Liver (tissue), 9 donors: Measurements from ENCODE around the gene ITGAE. TPM values are rescaled to one million over a fixed set of nuclear protein-coding genes. Genes with fewer than 3 reads are reported as not detected.

Experiments
- DNase-seq: peaks from one replicate; pipeline ENCODE4 v3.0.0-alpha.2; 2017; ENCODE audit warnings: low spot score
- H3K27ac ChIP-seq, 2 donors: one replicate each; pipeline ENCODE4 v1.7.0; 2013; ENCODE audit warnings: inconsistent platforms in 2 of 2, low read length in 2 of 2, control low read depth in 1 of 2, low read depth in 1 of 2, mild to moderate bottlenecking in 1 of 2
- H3K27me3 ChIP-seq, 4 donors: one replicate each; pipeline versions ENCODE4 v1.6.1 to v1.7.0; 2013; ENCODE audit warnings: low read length in 3 of 4, inconsistent platforms in 1 of 4, mild to moderate bottlenecking in 1 of 4, moderate library complexity in 1 of 4; ENCODE audit not compliant: control insufficient read depth in 4 of 4, insufficient read depth in 4 of 4
- H3K36me3 ChIP-seq, 4 donors: one replicate each; pipeline versions ENCODE4 v1.6.1 to v1.7.0; 2013; ENCODE audit warnings: low read length in 3 of 4, mild to moderate bottlenecking in 3 of 4, low read depth in 1 of 4, moderate library complexity in 1 of 4; ENCODE audit not compliant: control insufficient read depth in 4 of 4, insufficient read depth in 3 of 4
- H3K4me1 ChIP-seq, 4 donors: one replicate each; pipeline versions ENCODE4 v1.6.1 to v1.7.0; 2013; ENCODE audit warnings: low read length in 3 of 4, mild to moderate bottlenecking in 3 of 4, moderate library complexity in 1 of 4; ENCODE audit not compliant: control insufficient read depth in 4 of 4, insufficient read depth in 4 of 4
- H3K4me3 ChIP-seq, 3 donors: one replicate each; pipeline versions ENCODE4 v1.6.1 to v1.7.0; 2013; ENCODE audit warnings: low read length in 3 of 3, control low read depth in 1 of 3, low read depth in 1 of 3, mild to moderate bottlenecking in 1 of 3
- H3K9ac ChIP-seq, 2 donors: one replicate each; pipeline ENCODE4 v1.7.0; 2013; ENCODE audit warnings: low read length in 2 of 2, mild to moderate bottlenecking in 2 of 2, moderate library complexity in 2 of 2, control low read depth in 1 of 2, low read depth in 1 of 2
- H3K9me3 ChIP-seq, 4 donors: one replicate each; pipeline versions ENCODE4 v1.6.1 to v1.7.0; 2013; ENCODE audit warnings: low read length in 3 of 4; ENCODE audit not compliant: control insufficient read depth in 4 of 4
- EGR1 ChIP-seq, 2 donors: IDR thresholded peaks; 2 replicates each; pipeline ENCODE4 v1.6.1; 2016 to 2018; ENCODE audit warnings: antibody characterized with exemption in 2 of 2, low read depth in 2 of 2
- FOXA1 ChIP-seq: IDR thresholded peaks from 2 replicates; pipeline ENCODE4 v1.6.1; 2016; ENCODE audit warnings: antibody characterized with exemption
- FOXA2 ChIP-seq: IDR thresholded peaks from 2 replicates; pipeline ENCODE4 v1.6.1; 2016; ENCODE audit warnings: antibody characterized with exemption
- GABPA ChIP-seq, 2 donors: IDR thresholded peaks in 1 of 2; conservative IDR thresholded peaks in 1 of 2; 2 replicates each; pipeline ENCODE4 v1.6.1; 2016; ENCODE audit warnings: antibody characterized with exemption in 2 of 2, mild to moderate bottlenecking in 1 of 2, moderate library complexity in 1 of 2
- HNF4A ChIP-seq, 2 donors: conservative IDR thresholded peaks; 2 replicates each; pipeline ENCODE4 v1.6.1; 2016; ENCODE audit warnings: antibody characterized with exemption in 2 of 2, mild to moderate bottlenecking in 2 of 2
- HNF4G ChIP-seq: IDR thresholded peaks from 2 replicates; pipeline ENCODE4 v1.6.1; 2016; ENCODE audit warnings: antibody characterized with exemption
- JUND ChIP-seq, 2 donors: IDR thresholded peaks; 2 replicates each; pipeline ENCODE4 v1.6.1; 2016; ENCODE audit warnings: antibody characterized with exemption in 2 of 2
- NR2F2 ChIP-seq: IDR thresholded peaks from 2 replicates; pipeline ENCODE4 v1.6.1; 2016; ENCODE audit warnings: antibody characterized with exemption
- RAD21 ChIP-seq, 2 donors: IDR thresholded peaks; 2 replicates each; pipeline ENCODE4 v1.6.1; 2016; ENCODE audit warnings: antibody characterized with exemption in 2 of 2, mild to moderate bottlenecking in 2 of 2
- RXRA ChIP-seq, 2 donors: IDR thresholded peaks; 2 replicates each; pipeline ENCODE4 v1.6.1; 2017 to 2018; ENCODE audit warnings: antibody characterized with exemption in 2 of 2, mild to moderate bottlenecking in 1 of 2
- SP1 ChIP-seq: IDR thresholded peaks from 2 replicates; pipeline ENCODE4 v1.6.1; 2018; ENCODE audit warnings: antibody characterized with exemption, mild to moderate bottlenecking
- TAF1 ChIP-seq: conservative IDR thresholded peaks from 2 replicates; pipeline ENCODE4 v1.6.1; 2016; ENCODE audit warnings: antibody characterized with exemption, mild to moderate bottlenecking
- YY1 ChIP-seq: IDR thresholded peaks from 2 replicates; pipeline ENCODE4 v1.6.1; 2016; ENCODE audit warnings: antibody characterized with exemption, mild to moderate bottlenecking
- WGBS: extraction: QIAGEN DNeasy Blood & Tissue Kit; methylation state at CpG from one replicate; pipeline ENCODE4 v1.1.7; 2013; 5-methylcytosine and 5-hydroxymethylcytosine counted together
- polyA plus RNA-seq, 2 donors: library from polyadenylated mRNA; stranded (reverse) in 1 of 2; unstranded in 1 of 2; fragments of 200-250 nt in 1 of 2; fragments of >200 nt in 1 of 2; fragmentation: Nextera tagmentation in 1 of 2; extraction: Ambion mirVana in 1 of 2; gene quantifications; one replicate each; pipeline versions ENCODE4 v1.2.1 to v1.2.3, GENCODE V29; 2013 to 2015
- total RNA-seq, 2 donors: library from RNA; depleted of rRNA; stranded (reverse); fragments of >200 nt; gene quantifications; one replicate each; pipeline ENCODE4 v1.2.3, GENCODE V29; 2014
- TF ChIP-seq, protein P1 (sequence below): IDR thresholded peaks from 2 replicates; pipeline ENCODE4 v1.6.1; 2016; ENCODE audit warnings: antibody characterized with exemption
- TF ChIP-seq, protein P2 (sequence below): IDR thresholded peaks from 2 replicates; pipeline ENCODE4 v1.6.1; 2016; ENCODE audit warnings: antibody characterized with exemption, mild to moderate bottlenecking
- TF ChIP-seq, protein P3 (sequence below): IDR thresholded peaks from 2 replicates; pipeline ENCODE4 v1.6.1; 2016; ENCODE audit warnings: antibody characterized with exemption
- TF ChIP-seq, protein P4 (sequence below): fragments of 150-350 bp; IDR thresholded peaks from 2 replicates; pipeline ENCODE4 v1.5.1; 2017; ENCODE audit warnings: improper control_type of control experiment, low read depth, low read length; ENCODE audit not compliant: missing input control
- TF ChIP-seq, protein P5 (sequence below): IDR thresholded peaks from 2 replicates; pipeline ENCODE4 v1.6.1; 2016; ENCODE audit warnings: antibody characterized with exemption
- donor health status: healthy.
- donor health status: healthy.
- donor health status: healthy.
- donor health status: healthy.
- donor health status: healthy.

The ITGAE gene
- total and polyA plus RNA-seq, 4 donors, result 6.5 to 17.7 (median 12.1) TPM

DNA sequence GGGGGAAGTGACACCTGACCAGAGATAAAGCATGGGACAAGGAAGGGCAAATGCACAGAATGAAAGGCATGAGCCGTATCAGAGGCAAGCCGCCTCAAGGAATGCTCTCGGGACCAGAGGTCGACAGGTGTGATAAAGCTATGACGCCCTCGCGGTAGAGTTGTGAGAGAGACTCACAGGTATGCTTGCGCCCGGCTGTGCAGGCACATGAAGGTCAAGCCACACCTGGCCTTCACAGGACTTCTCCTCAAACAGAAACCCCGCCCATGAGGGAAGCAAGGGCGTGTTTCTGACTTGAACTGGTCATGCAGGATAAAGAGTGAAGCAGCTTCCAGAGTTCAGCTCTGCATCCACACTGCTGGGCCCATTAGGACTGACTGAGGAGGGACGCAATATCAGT lies 37.2 kb upstream of the ITGAE start:
- H3K9ac ChIP-seq, result no peak overlapping the region
- no peak overlapping the region for H3K27ac ChIP-seq
- no peaks in the 10 kb centered on the region for H3K27me3 ChIP-seq
- TF ChIP-seq TAF1, result no peak
- TF ChIP-seq HNF4G, result no peak
- no peak for TF ChIP-seq FOXA1
- TF ChIP-seq, protein P1, sequence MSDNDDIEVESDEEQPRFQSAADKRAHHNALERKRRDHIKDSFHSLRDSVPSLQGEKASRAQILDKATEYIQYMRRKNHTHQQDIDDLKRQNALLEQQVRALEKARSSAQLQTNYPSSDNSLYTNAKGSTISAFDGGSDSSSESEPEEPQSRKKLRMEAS, result no peak
- peaks cover 0 to 5% (median 0%) of the 10 kb centered on the region in 4 donors for H3K4me1 ChIP-seq
- no peak for DNase-seq
- no peak overlapping the region for H3K4me3 ChIP-seq
- WGBS, result 85% methylated on average over 12 of the region's 12 CpGs
- H3K36me3 ChIP-seq, result peaks cover 2 to 54% (median 25%) of the 10 kb centered on the region in 4 donors
- no peaks in the 10 kb centered on the region for H3K9me3 ChIP-seq

DNA sequence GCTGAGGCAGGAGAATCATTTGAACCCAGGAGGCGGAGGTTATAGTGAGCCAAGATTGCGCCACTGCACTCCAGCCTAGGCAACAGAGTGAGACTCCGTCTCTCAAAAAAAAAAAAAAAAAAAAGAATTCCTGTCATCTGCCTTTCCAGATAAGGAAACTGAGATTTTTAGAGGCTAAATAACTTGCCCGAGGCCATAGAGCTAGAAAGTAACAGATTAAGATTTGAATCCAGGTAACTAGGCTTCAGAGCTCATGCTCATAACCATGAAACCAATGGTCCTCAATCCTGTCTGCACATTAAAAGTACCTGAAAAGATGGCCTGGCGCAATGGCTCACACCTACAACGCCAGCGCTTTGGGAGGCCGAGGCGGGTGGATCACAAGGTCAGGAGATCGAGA lies 35.6 kb upstream of the ITGAE start:
- H3K27ac ChIP-seq, result no peak overlapping the region
- H3K4me1 ChIP-seq, result peaks cover 0 to 5% (median 0%) of the 10 kb centered on the region in 4 donors
- H3K9ac ChIP-seq, result no peak overlapping the region
- no peaks in the 10 kb centered on the region for H3K27me3 ChIP-seq
- TF ChIP-seq RAD21 (IDR thresholded peaks at IDR 0.05) (no peak), EGR1 (IDR thresholded peaks at IDR 0.05; ENCODE audit: low read depth in 2 of 2) (no peak), TAF1 (no peak), FOXA1 (no peak), NR2F2 (no peak), SP1 (no peak), FOXA2 (no peak), HNF4A (conservative IDR thresholded peaks at IDR 0.05) (no peak), HNF4G (no peak), JUND (IDR thresholded peaks at IDR 0.05) (no peak), GABPA (IDR thresholded peaks at IDR 0.05 in 1 of 2, conservative IDR thresholded peaks at IDR 0.05 in 1 of 2) (no peak), YY1 (no peak), RXRA (IDR thresholded peaks at IDR 0.05) (no peak)
- TF ChIP-seq, protein P2, sequence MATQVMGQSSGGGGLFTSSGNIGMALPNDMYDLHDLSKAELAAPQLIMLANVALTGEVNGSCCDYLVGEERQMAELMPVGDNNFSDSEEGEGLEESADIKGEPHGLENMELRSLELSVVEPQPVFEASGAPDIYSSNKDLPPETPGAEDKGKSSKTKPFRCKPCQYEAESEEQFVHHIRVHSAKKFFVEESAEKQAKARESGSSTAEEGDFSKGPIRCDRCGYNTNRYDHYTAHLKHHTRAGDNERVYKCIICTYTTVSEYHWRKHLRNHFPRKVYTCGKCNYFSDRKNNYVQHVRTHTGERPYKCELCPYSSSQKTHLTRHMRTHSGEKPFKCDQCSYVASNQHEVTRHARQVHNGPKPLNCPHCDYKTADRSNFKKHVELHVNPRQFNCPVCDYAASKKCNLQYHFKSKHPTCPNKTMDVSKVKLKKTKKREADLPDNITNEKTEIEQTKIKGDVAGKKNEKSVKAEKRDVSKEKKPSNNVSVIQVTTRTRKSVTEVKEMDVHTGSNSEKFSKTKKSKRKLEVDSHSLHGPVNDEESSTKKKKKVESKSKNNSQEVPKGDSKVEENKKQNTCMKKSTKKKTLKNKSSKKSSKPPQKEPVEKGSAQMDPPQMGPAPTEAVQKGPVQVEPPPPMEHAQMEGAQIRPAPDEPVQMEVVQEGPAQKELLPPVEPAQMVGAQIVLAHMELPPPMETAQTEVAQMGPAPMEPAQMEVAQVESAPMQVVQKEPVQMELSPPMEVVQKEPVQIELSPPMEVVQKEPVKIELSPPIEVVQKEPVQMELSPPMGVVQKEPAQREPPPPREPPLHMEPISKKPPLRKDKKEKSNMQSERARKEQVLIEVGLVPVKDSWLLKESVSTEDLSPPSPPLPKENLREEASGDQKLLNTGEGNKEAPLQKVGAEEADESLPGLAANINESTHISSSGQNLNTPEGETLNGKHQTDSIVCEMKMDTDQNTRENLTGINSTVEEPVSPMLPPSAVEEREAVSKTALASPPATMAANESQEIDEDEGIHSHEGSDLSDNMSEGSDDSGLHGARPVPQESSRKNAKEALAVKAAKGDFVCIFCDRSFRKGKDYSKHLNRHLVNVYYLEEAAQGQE, result no peak
- TF ChIP-seq, protein P1, result no peak
- TF ChIP-seq, protein P3, sequence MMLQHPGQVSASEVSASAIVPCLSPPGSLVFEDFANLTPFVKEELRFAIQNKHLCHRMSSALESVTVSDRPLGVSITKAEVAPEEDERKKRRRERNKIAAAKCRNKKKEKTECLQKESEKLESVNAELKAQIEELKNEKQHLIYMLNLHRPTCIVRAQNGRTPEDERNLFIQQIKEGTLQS, result no peak
- TF ChIP-seq, protein P4, sequence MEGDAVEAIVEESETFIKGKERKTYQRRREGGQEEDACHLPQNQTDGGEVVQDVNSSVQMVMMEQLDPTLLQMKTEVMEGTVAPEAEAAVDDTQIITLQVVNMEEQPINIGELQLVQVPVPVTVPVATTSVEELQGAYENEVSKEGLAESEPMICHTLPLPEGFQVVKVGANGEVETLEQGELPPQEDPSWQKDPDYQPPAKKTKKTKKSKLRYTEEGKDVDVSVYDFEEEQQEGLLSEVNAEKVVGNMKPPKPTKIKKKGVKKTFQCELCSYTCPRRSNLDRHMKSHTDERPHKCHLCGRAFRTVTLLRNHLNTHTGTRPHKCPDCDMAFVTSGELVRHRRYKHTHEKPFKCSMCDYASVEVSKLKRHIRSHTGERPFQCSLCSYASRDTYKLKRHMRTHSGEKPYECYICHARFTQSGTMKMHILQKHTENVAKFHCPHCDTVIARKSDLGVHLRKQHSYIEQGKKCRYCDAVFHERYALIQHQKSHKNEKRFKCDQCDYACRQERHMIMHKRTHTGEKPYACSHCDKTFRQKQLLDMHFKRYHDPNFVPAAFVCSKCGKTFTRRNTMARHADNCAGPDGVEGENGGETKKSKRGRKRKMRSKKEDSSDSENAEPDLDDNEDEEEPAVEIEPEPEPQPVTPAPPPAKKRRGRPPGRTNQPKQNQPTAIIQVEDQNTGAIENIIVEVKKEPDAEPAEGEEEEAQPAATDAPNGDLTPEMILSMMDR, result no peak
- TF ChIP-seq, protein P5, sequence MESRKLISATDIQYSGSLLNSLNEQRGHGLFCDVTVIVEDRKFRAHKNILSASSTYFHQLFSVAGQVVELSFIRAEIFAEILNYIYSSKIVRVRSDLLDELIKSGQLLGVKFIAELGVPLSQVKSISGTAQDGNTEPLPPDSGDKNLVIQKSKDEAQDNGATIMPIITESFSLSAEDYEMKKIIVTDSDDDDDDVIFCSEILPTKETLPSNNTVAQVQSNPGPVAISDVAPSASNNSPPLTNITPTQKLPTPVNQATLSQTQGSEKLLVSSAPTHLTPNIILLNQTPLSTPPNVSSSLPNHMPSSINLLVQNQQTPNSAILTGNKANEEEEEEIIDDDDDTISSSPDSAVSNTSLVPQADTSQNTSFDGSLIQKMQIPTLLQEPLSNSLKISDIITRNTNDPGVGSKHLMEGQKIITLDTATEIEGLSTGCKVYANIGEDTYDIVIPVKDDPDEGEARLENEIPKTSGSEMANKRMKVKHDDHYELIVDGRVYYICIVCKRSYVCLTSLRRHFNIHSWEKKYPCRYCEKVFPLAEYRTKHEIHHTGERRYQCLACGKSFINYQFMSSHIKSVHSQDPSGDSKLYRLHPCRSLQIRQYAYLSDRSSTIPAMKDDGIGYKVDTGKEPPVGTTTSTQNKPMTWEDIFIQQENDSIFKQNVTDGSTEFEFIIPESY, result no peak
- no peak overlapping the region for H3K4me3 ChIP-seq
- 96% methylated on average over 10 of the region's 10 CpGs for WGBS
- no peak for DNase-seq
- no peaks in the 10 kb centered on the region for H3K9me3 ChIP-seq
- peaks cover 5 to 45% (median 25%) of the 10 kb centered on the region in 4 donors for H3K36me3 ChIP-seq
